Natural killer cell treated with Interleukin-12 subunit alpha and Interleukin-12 subunit beta and Interleukin-15 and Interleukin-18, amount 100 ng/mL, for 72 hours (primary cell): Measurements from ENCODE around the gene TP53I13. TPM values are rescaled to one million over a fixed set of nuclear protein-coding genes. Genes with fewer than 3 reads are reported as not detected.

Source experiments
- ATAC-seq, 2 donors: fragments of 150-1000 bp; cut with Tn5 transposase in 1 of 2; sonication (Bioruptor Pico), chemical (Tn5 transposase) in 1 of 2; 2 replicates each; pipeline ENCODE4 v1.10.0; 2021
- DNase-seq: peaks from one replicate; pipeline ENCODE4 v3.0.0; 2022; ENCODE audit warnings: low spot score
- H3K27ac Mint-ChIP-seq, 2 donors: 1 replicate in 1 of 2; 2 replicates in 1 of 2; pipeline ENCODE4 v1.8.0; 2022; ENCODE audit warnings: mixed read lengths in 2 of 2, mild to moderate bottlenecking in 1 of 2, moderate library complexity in 1 of 2
- H3K27me3 Mint-ChIP-seq, 2 donors: 1 replicate in 1 of 2; 2 replicates in 1 of 2; pipeline ENCODE4 v1.8.0; 2022; ENCODE audit warnings: mixed read lengths in 2 of 2
- H3K36me3 Mint-ChIP-seq: one replicate; pipeline ENCODE4 v1.8.0; 2022; ENCODE audit warnings: mixed read lengths
- H3K4me1 Mint-ChIP-seq, 2 donors: 1 replicate in 1 of 2; 2 replicates in 1 of 2; pipeline ENCODE4 v1.8.0; 2022; ENCODE audit warnings: low read depth in 2 of 2, mixed read lengths in 2 of 2, mild to moderate bottlenecking in 1 of 2
- H3K4me3 Mint-ChIP-seq: one replicate; pipeline ENCODE4 v1.8.0; 2022; ENCODE audit warnings: mixed read lengths
- H3K9me3 Mint-ChIP-seq: 2 replicates; pipeline ENCODE4 v1.8.0; 2022; ENCODE audit warnings: mixed read lengths
- total RNA-seq, 2 donors: library from RNA; stranded (reverse); gene quantifications; one replicate each; pipeline ENCODE4 v1.2.3, GENCODE V29; 2022

Gene TP53I13
- total RNA-seq, 2 donors from 2014 or later = 61.6 to 95.5 TPM

DNA sequence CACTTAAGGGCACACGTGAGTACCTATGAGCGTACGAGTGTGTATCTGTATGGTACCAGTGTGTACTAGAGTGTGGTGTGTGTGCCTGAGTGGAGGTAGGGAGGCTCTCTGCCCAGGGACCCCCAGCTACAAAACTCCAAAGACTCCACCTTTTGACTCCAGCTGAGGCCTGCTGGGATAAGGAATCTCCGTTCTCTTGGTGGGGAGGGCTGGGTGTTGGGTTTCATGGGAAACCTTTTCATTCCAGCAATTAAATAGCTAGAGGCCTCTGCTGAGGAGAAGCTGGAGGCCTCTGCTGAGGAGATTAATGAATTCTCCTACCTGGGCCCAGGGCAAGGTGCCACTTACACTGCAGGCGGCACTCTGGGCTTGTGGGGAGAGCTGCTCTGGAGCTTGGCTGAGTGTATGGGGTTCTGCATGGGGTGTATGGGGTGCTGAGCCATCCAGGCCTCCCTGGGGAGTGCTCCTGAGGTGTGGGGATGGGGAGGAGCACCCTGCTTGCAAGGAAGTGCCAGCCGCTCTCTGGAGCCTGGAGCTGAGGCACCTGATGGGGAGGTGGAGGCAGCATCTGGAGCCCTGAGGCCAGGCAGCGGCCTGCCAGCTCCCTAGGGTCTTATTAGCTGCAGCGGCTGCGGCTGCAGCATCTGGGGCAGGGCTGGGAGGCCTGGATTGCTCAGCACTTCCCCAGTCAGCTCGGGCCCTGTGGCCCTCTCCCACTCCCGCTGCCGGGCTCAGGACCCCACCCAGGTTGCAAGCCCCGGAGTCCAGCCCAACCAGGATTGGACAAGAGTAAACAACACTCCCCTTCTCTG lies 29.1 kb downstream of the TP53I13 start:
- Mint-ChIP-seq H3K4me3 (no peak overlapping the region), H3K27me3 (peaks cover 0 to 2% of the 10 kb centered on the region in 2 donors), H3K9me3 (no peaks in the 10 kb centered on the region), H3K36me3 (no peaks in the 10 kb centered on the region), H3K27ac (no peak overlapping the region), H3K4me1 (no peaks in the 10 kb centered on the region)
- ATAC-seq = no peak
- no peak for DNase-seq

DNA sequence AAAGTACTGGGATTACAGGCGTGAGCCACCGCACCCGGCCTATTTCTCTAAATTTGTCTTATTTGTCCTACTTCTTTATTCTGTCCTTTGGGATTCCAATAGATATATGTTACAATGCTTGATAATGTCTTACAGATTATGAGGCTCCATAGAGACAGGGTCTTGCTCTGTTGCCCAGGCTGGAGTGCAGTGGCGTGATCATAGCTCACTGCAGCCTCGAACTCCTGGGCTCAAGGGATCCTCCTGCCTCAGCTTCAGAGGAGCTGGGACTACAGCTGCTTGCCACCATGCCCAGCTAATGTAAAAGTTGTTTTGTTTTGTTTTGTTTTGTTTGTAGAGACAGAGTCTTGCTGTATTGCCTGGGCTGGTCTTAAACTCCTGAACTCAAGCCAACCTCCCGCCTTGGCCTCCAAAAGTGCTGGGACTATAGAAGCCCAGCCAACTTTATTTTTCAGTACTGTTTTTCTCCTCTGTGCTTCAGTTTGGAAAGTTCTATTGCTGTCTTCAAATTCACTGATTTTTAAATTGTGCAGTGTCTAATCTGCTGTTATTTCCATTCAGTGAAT lies 34.7 kb downstream of the TP53I13 start:
- no peaks in the 10 kb centered on the region for H3K4me1 Mint-ChIP-seq
- H3K4me3 Mint-ChIP-seq = no peak overlapping the region
- H3K36me3 Mint-ChIP-seq = no peaks in the 10 kb centered on the region

DNA sequence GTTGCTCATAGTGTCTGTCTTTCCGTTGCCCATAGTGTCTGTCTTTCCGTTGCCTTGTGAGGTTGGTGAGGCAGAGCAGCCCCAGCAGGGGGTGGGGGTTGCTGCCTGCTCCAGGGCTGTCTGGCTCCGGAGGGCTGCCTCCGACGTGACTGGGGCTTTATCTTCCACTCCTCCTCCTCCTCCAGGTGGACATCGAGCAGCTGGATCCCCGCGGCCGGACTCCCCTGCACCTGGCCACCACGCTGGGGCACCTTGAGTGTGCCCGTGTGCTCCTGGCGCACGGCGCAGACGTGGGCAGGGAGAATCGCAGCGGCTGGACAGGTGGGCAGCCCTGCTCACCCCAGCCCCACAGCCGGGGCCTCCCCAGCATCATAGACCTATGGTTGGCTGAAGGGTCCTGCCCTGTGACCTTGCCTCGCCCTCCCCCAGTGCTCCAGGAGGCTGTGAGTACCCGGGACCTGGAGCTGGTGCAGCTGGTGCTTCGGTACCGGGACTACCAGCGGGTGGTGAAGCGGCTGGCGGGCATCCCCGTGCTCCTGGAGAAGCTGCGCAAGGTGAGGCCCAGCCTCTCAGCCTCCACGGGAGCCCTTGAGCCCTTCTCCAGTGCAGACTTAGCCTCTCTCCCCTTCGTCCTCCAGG lies 39.2 kb downstream of the TP53I13 start:
- H3K4me3 Mint-ChIP-seq = no peak overlapping the region
- H3K4me1 Mint-ChIP-seq = peaks cover 0 to 10% of the 10 kb centered on the region in 2 donors
- peak in 1 of 2 donors; percentile 31 for ATAC-seq

More for the DNA sequence above, 34.7 kb downstream of the TP53I13 start:
- H3K27ac Mint-ChIP-seq = no peak overlapping the region
- no peaks in the 10 kb centered on the region for H3K9me3 Mint-ChIP-seq
- DNase-seq (no peak), ATAC-seq (no peak)
- H3K27me3 Mint-ChIP-seq = no peaks in the 10 kb centered on the region

DNA sequence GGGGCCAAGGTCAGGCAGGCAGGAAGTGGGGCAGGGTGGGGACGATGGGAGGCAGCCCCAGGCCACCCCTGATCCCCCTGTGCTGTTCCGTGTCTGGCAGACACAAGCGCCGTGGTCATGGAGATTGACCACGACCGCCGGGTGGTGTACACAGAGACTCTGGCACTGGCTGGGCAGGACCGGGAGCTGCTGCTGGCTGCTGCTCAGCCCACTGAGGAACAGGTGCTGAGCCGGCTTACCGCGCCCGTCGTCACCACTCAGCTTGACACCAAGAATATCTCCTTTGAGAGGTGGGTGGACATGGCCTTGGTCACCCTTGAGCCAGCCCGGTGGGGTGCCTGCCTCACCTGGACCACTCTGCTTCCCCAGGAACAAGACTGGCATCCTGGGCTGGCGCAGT lies 40.5 kb downstream of the TP53I13 start:
- DNase-seq (no peak), ATAC-seq (no peak)
- Mint-ChIP-seq H3K36me3 (no peaks in the 10 kb centered on the region), H3K27me3 (no peaks in the 10 kb centered on the region), H3K27ac (no peak overlapping the region), H3K4me1 (peaks cover 4 to 13% of the 10 kb centered on the region in 2 donors), H3K9me3 (no peaks in the 10 kb centered on the region), H3K4me3 (no peak overlapping the region)

More for the DNA sequence above, 39.2 kb downstream of the TP53I13 start:
- H3K27me3 Mint-ChIP-seq = no peaks in the 10 kb centered on the region
- no peak overlapping the region for H3K27ac Mint-ChIP-seq
- H3K36me3 Mint-ChIP-seq = no peaks in the 10 kb centered on the region
- no peaks in the 10 kb centered on the region for H3K9me3 Mint-ChIP-seq
- no peak for DNase-seq

DNA sequence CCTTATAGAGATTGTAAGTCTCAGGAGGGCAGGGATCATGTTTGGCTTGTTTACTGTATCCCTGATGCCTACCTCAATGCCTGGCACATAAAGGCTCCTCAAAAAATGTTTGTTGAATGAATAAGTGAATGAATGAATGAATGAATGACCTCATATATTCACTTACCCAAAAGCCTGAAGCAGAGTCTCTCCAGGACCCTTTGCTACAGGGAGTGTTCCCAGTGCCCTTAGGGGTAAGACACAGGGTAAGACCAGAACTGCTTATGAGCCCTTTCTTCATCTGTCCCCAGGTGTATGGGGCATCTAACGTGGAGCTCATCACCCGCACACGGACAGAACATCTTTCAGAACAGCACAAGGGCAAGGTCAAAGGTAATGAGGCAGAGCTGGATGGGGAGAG lies 41.9 kb downstream of the TP53I13 start:
- ATAC-seq (no peak), DNase-seq (no peak)
- H3K9me3 Mint-ChIP-seq = no peaks in the 10 kb centered on the region
- H3K36me3 Mint-ChIP-seq = no peaks in the 10 kb centered on the region
- H3K27me3 Mint-ChIP-seq = no peaks in the 10 kb centered on the region
- no peak overlapping the region for H3K27ac Mint-ChIP-seq
- H3K4me3 Mint-ChIP-seq = no peak overlapping the region
- peaks cover 13 to 22% of the 10 kb centered on the region in 2 donors for H3K4me1 Mint-ChIP-seq

DNA sequence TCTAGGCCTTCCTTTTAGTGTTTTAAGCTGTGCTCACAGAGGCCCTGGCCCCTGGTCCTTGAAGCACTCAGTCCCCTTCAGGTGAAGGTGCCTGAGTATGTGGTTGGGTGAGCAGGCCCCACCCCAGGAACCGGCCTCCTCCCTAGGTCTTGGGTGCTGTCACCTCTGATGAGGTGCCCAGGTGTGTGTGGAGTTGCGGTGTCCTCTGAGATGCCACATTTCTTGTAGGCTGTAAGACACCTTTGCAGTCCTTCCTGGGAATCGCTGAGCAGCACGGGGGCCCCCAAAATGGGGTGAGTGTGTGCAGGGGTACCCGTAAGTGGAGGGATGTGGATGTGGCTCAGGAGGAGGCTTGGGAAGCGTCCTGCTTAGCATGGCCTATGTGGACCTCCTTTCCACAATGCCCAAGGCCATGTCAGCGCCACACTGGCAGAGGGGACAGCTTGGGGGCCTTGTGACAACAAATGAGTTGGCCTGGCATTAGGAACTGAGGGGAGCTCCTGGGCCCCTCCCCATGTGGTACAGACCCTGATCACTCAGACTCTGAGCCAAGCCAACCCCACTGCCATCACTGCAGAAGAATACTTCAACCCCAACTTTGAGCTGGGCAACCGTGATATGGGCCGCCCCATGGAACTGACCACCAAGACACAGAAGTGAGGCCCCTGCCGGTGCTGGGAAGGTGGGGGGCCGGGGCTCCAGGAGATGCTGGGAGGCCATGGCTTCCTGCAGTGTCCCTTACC lies 43.0 kb downstream of the TP53I13 start:
- Mint-ChIP-seq H3K27ac (no peak overlapping the region), H3K27me3 (no peaks in the 10 kb centered on the region), H3K36me3 (no peaks in the 10 kb centered on the region), H3K4me1 (peaks cover 23 to 31% of the 10 kb centered on the region in 2 donors), H3K4me3 (no peak overlapping the region), H3K9me3 (no peaks in the 10 kb centered on the region)
- DNase-seq (no peak), ATAC-seq (no peak)

DNA sequence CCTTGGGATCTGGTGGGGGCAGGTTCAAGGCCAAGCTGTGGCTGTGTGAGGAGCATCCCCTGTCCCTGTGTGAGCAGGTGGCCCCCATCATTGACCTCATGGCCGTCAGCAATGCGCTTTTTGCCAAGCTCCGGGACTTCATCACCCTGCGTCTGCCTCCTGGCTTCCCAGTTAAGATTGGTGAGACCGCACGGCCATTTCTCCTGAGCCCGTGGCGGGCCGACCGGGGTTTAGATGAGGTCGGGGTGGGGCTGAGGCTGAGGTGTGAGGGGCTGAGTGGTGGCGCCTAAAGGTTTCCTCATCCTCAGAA lies 43.5 kb downstream of the TP53I13 start:
- Mint-ChIP-seq H3K4me3 (no peak overlapping the region), H3K4me1 (peaks cover 28 to 36% of the 10 kb centered on the region in 2 donors), H3K9me3 (no peaks in the 10 kb centered on the region), H3K27me3 (no peaks in the 10 kb centered on the region), H3K36me3 (no peaks in the 10 kb centered on the region), H3K27ac (no peak overlapping the region)
- ATAC-seq (no peak), DNase-seq (no peak)

DNA sequence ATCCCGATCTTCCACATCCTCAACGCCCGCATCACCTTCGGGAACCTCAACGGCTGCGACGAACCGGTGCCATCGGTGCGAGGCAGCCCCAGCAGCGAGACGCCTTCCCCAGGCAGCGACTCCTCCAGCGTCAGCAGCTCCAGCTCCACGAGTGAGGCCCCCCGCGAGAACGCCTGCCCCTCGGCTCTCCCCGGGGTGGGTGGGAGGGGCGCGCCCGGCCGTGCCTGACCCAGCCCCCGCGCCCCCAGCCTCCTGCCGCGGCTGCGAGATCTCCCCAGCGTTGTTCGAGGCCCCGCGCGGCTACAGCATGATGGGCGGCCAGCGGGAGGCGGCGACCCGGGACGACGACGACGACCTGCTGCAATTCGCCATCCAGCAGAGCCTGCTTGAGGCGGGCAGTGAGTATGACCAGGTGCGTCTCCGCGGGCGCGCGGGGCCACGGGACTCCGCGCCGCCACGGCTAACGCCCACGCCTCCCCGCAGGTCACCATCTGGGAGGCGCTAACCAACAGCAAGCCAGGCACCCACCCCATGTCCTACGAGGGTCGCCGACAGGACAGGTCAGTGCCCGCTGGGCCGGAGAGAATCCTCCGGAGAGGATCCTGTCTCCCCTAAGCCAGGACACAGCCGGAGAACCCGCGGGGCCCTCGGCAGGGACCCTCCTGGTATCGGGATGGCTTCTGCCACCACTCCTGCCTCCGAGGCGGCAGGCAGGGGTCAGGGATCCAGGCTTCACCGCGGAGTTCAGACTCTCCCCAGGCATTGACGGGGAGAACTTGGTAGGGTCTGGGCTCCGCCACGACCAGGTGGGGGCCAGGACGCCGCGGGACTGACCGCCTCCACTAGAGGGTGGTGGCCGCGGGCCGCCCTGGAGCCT lies 44.1 kb downstream of the TP53I13 start:
- H3K27ac Mint-ChIP-seq = no peak overlapping the region
- ATAC-seq (no peak), DNase-seq (no peak)
- no peak overlapping the region for H3K4me3 Mint-ChIP-seq
- no peaks in the 10 kb centered on the region for H3K9me3 Mint-ChIP-seq
- no peaks in the 10 kb centered on the region for H3K27me3 Mint-ChIP-seq
- no peaks in the 10 kb centered on the region for H3K36me3 Mint-ChIP-seq
- peaks cover 34 to 41% of the 10 kb centered on the region in 2 donors for H3K4me1 Mint-ChIP-seq

DNA sequence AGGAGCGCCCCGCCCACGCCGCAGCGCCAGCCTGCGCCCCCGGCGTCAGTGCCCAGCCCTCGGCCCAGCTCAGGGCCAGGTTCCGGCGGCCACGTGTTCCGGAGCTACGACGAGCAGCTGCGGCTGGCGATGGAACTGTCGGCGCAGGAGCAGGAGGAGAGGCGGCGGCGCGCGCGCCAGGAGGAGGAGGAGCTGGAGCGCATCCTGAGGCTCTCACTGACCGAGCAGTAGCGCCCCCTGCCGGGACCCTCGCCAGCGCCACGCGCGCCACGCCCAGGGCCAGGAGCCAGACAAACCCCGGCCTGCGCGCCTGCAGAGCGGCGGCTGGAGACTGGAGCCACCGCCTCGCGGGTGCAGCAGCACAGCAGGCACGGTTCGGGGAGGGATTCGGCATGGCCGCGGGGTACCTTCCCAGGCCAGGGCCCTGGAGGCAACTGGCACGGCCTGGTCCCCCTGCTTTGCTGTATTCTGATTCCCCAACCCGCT lies 44.9 kb downstream of the TP53I13 start:
- ATAC-seq (peak; percentile 52 to 74), DNase-seq (peak; percentile 93)
- no peak overlapping the region for H3K27ac Mint-ChIP-seq
- H3K4me3 Mint-ChIP-seq = no peak overlapping the region
- peaks cover 34 to 44% of the 10 kb centered on the region in 2 donors for H3K4me1 Mint-ChIP-seq
- no peaks in the 10 kb centered on the region for H3K9me3 Mint-ChIP-seq
- H3K36me3 Mint-ChIP-seq = no peaks in the 10 kb centered on the region
- H3K27me3 Mint-ChIP-seq = no peaks in the 10 kb centered on the region

DNA sequence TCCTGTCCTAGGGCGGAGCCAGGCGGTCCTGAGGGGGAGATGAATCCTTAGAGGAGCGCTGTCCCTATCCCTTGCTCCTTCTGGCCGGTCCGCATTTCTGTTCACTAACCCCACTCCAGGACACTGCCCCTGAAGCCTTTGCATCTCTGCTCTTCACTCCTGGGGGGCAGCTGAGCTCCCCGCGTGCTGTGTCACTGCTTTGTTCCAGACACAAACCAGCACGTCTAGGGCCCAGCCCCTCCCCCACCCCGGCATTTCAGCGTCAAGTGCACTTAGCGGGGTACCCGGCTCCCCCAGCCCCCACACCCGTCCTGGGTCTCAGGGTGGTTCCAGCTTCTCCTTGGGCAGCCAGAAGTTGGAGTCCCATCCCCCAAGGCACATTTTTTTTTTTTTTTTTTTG lies 45.4 kb downstream of the TP53I13 start:
- DNase-seq = no peak
- Mint-ChIP-seq H3K27me3 (no peaks in the 10 kb centered on the region), H3K27ac (no peak overlapping the region), H3K4me1 (peaks cover 34 to 42% of the 10 kb centered on the region in 2 donors), H3K4me3 (peak overlapping the region; percentile 34), H3K9me3 (no peaks in the 10 kb centered on the region), H3K36me3 (no peaks in the 10 kb centered on the region)
- ATAC-seq = no peak

DNA sequence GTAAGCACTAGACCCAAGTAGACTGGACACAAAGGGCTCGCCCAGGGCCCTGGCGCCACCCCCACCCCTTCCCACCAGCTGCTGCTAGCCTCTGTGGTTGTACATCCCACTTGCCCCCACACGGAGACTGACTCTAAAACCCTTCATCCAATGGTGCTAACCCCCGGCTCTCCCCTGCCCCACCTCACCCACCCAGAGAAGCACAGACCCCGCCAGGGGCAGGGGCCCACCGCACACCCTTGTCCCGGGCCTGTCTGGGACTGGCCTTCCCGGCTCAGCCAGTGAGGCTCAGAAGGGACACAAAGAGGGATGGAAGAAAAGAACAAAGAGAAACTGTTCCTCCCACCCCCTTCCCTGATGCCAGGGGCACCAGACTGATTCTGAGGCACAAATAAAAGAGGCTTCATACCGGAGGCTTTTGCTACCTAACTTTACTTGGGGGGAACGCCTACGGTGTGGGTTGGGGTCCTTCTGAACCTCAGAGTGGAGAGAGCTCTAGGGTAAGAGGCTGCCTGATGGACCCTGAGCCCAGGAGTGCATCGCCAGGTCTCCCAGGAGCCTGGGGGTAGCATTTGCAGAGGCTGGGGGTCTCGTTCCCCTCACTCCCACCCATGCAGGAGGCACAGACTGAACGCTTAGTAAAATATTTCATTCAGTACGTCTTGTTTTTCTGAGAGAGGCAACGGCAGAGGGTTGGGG lies 46.0 kb downstream of the TP53I13 start:
- H3K4me3 Mint-ChIP-seq = peak overlapping the region; percentile 86

DNA sequence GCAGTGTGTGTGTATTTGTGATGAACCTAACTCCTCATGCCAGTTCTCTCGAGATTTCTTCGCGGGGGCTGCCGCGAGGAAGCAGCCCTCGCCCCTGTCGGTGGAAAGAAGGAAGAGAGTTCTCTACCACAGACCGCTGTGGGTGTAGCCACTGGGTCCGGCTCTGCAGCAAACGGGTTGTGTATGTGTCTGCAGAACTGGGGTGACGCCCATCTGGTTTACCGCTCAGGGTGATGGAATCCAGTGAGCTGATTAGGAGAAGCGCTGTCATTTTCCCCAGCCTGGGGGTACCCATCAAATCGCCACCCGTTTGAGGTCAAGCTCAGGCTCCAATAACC lies 46.5 kb downstream of the TP53I13 start:
- peak in 1 of 2 donors; percentile 43 for ATAC-seq
- peak overlapping the region; percentile 56 to 59 for H3K27ac Mint-ChIP-seq

More for the DNA sequence above, 46.0 kb downstream of the TP53I13 start:
- peak overlapping the region in 1 of 2 donors; percentile 59 for H3K27ac Mint-ChIP-seq
- peaks cover 34 to 37% of the 10 kb centered on the region in 2 donors for H3K4me1 Mint-ChIP-seq
- H3K27me3 Mint-ChIP-seq = no peaks in the 10 kb centered on the region
- H3K9me3 Mint-ChIP-seq = no peaks in the 10 kb centered on the region
- ATAC-seq (no peak), DNase-seq (no peak)
- H3K36me3 Mint-ChIP-seq = no peaks in the 10 kb centered on the region

More for the DNA sequence above, 46.5 kb downstream of the TP53I13 start:
- DNase-seq = peak; percentile 64
- no peaks in the 10 kb centered on the region for H3K36me3 Mint-ChIP-seq
- H3K27me3 Mint-ChIP-seq = no peaks in the 10 kb centered on the region
- no peaks in the 10 kb centered on the region for H3K9me3 Mint-ChIP-seq
- H3K4me3 Mint-ChIP-seq = peak overlapping the region; percentile 86
- H3K4me1 Mint-ChIP-seq = peaks cover 34 to 35% of the 10 kb centered on the region in 2 donors
